NCI-H2227 treated with DMSO at 0.1 percent for 48 hours (cell line): Measurements from ENCODE around the gene DIRAS3.
"Not testable (repeated sequence)": the region's sequence is repeated elsewhere in the genome, so short reads cannot be mapped to it uniquely, and the experiment has no call there.

Experiments
- DNase-seq: peaks from one replicate; lab custom pipeline; 2025; lab: John Stamatoyannopoulos, UW

Gene DIRAS3

GRCh38 chr1:68024635-68025338, 25.6 kb downstream of the DIRAS3 start:
- DNase-seq: no peak

GRCh38 chr1:68016381-68016780, 34.0 kb downstream of the DIRAS3 start:
- DNase-seq: no peak

- no peak for DNase-seq
These were observed 34.5 kb downstream of the DIRAS3 start for GRCh38 chr1:68015971-68016370.

- no peak for DNase-seq
These were observed 35.1 kb downstream of the DIRAS3 start for GRCh38 chr1:68015369-68015768.

- no peak for DNase-seq
These were observed 37.1 kb downstream of the DIRAS3 start for GRCh38 chr1:68013351-68013750.

- no peak for DNase-seq
These were observed 38.6 kb downstream of the DIRAS3 start for GRCh38 chr1:68011657-68012375.

GRCh38 chr1:68010543-68010942, 39.9 kb downstream of the DIRAS3 start:
- DNase-seq: no peak

- no peak for DNase-seq
These were observed 40.3 kb downstream of the DIRAS3 start for GRCh38 chr1:68010090-68010489.

- not testable (repeated sequence) for DNase-seq
These were observed 46.8 kb downstream of the DIRAS3 start for GRCh38 chr1:68003626-68004025.

GRCh38 chr1:68000191-68000590, 50.2 kb downstream of the DIRAS3 start:
- no peak for DNase-seq

- no peak for DNase-seq
These were observed 52.7 kb downstream of the DIRAS3 start for GRCh38 chr1:67997746-67998145.
